ENCODE measurements around the gene FAM107B.

Gene FAM107B

GRCh38 chr10:14603534-14604102 is 171.1 kb downstream of the FAM107B start:
- TF ChIP-seq ZBTB7A (IDR thresholded peaks at IDR 0.05; ENCODE audit: low read depth) (no peak), CREB1 (IDR thresholded peaks at IDR 0.05; ENCODE audit: low read depth) (no peak), TCF12 (IDR thresholded peaks at IDR 0.05; ENCODE audit: low read depth) (no peak), CEBPB (IDR thresholded peaks at IDR 0.05) (no peak), EGR1 (IDR thresholded peaks at IDR 0.05) (no peak), FOXM1 (IDR thresholded peaks at IDR 0.05; ENCODE audit: borderline replicate concordance, low read depth) (no peak), USF1 (IDR thresholded peaks at IDR 0.05) (no peak)

- TF ChIP-seq YY1 (IDR thresholded peaks at IDR 0.05; ENCODE audit: low read depth): no peak
- TF ChIP-seq FOXM1 (IDR thresholded peaks at IDR 0.05; ENCODE audit: borderline replicate concordance, low read depth): no peak
- no peak for TF ChIP-seq ZBTB7A (IDR thresholded peaks at IDR 0.05; ENCODE audit: low read depth)
- TF ChIP-seq NFIC (IDR thresholded peaks at IDR 0.05): no peak
- no peak for TF ChIP-seq EP300 (IDR thresholded peaks at IDR 0.05; ENCODE audit: borderline replicate concordance)
Measured at GRCh38 chr10:14602807-14603533, 171.7 kb downstream of the FAM107B start.

GRCh38 chr10:14601872-14602725 is 172.6 kb downstream of the FAM107B start:
- no peak for TF ChIP-seq NFIC (IDR thresholded peaks at IDR 0.05)
- no peak for TF ChIP-seq CREB1 (IDR thresholded peaks at IDR 0.05; ENCODE audit: low read depth)
- TF ChIP-seq MAX (IDR thresholded peaks at IDR 0.05): no peak
- no peak for TF ChIP-seq USF1 (IDR thresholded peaks at IDR 0.05)
- no peak for TF ChIP-seq EP300 (IDR thresholded peaks at IDR 0.05; ENCODE audit: borderline replicate concordance)
- no peak for TF ChIP-seq FOXM1 (IDR thresholded peaks at IDR 0.05; ENCODE audit: borderline replicate concordance, low read depth)
- no peak for TF ChIP-seq CEBPB (IDR thresholded peaks at IDR 0.05)
- TF ChIP-seq TCF12 (IDR thresholded peaks at IDR 0.05; ENCODE audit: low read depth): no peak
- TF ChIP-seq REST (IDR thresholded peaks at IDR 0.05; ENCODE audit: low read depth): no peak
- no peak for TF ChIP-seq YY1 (IDR thresholded peaks at IDR 0.05; ENCODE audit: low read depth)
- TF ChIP-seq ZBTB7A (IDR thresholded peaks at IDR 0.05; ENCODE audit: low read depth): no peak
- TF ChIP-seq EGR1 (IDR thresholded peaks at IDR 0.05): no peak
- TF ChIP-seq TEAD4 (IDR thresholded peaks at IDR 0.05): no peak
- TF ChIP-seq TAF1 (IDR thresholded peaks at IDR 0.05; ENCODE audit: low read depth): no peak
- no peak for TF ChIP-seq RAD21 (IDR thresholded peaks at IDR 0.05; ENCODE audit: low read depth)

GRCh38 chr10:14601326-14601725 is 173.4 kb downstream of the FAM107B start:
- TF ChIP-seq TAF1 (IDR thresholded peaks at IDR 0.05; ENCODE audit: low read depth): no peak
- no peak for TF ChIP-seq CEBPB (IDR thresholded peaks at IDR 0.05)

GRCh38 chr10:14600065-14600464 is 174.6 kb downstream of the FAM107B start:
- TF ChIP-seq USF1 (IDR thresholded peaks at IDR 0.05): no peak
- TF ChIP-seq TEAD4 (IDR thresholded peaks at IDR 0.05): no peak
- TF ChIP-seq EP300 (IDR thresholded peaks at IDR 0.05; ENCODE audit: borderline replicate concordance): no peak
- TF ChIP-seq MAX (IDR thresholded peaks at IDR 0.05): no peak

- no peak for TF ChIP-seq NFIC (IDR thresholded peaks at IDR 0.05)
- no peak for TF ChIP-seq USF1 (IDR thresholded peaks at IDR 0.05)
- no peak for TF ChIP-seq TCF12 (IDR thresholded peaks at IDR 0.05; ENCODE audit: low read depth)
- TF ChIP-seq TEAD4 (IDR thresholded peaks at IDR 0.05): no peak
- TF ChIP-seq FOXM1 (IDR thresholded peaks at IDR 0.05; ENCODE audit: borderline replicate concordance, low read depth): no peak
- TF ChIP-seq CEBPB (IDR thresholded peaks at IDR 0.05): no peak
- TF ChIP-seq ZBTB7A (IDR thresholded peaks at IDR 0.05; ENCODE audit: low read depth): no peak
- no peak for TF ChIP-seq CREB1 (IDR thresholded peaks at IDR 0.05; ENCODE audit: low read depth)
- no peak for TF ChIP-seq REST (IDR thresholded peaks at IDR 0.05; ENCODE audit: low read depth)
- TF ChIP-seq MAX (IDR thresholded peaks at IDR 0.05): no peak
- no peak for TF ChIP-seq YY1 (IDR thresholded peaks at IDR 0.05; ENCODE audit: low read depth)
- no peak for TF ChIP-seq TAF1 (IDR thresholded peaks at IDR 0.05; ENCODE audit: low read depth)
- TF ChIP-seq EGR1 (IDR thresholded peaks at IDR 0.05): no peak
- TF ChIP-seq EP300 (IDR thresholded peaks at IDR 0.05; ENCODE audit: borderline replicate concordance): no peak
- no peak for TF ChIP-seq RAD21 (IDR thresholded peaks at IDR 0.05; ENCODE audit: low read depth)
Measured at GRCh38 chr10:14598809-14599764, 175.6 kb downstream of the FAM107B start.
